GM18526 (cell line): ENCODE data around the gene NR2E1.

Experiments
- POLR2A ChIP-seq: IDR thresholded peaks from 3 replicates; pipeline ENCODE4 v1.6.1; 2011; ENCODE audit not compliant: insufficient read length; ENCODE audit errors: extremely low read depth

Gene NR2E1

GRCh38 chr6:108165714-108166663, at the start of gene NR2E1:
NR2E1 (plus strand) TSS chr6:108166022; CDS start chr6:108166766, 744 bp downstream.
- no peak for TF ChIP-seq POLR2A

GRCh38 chr6:108116546-108117426, 49.0 kb upstream of the NR2E1 start:
- no peak for TF ChIP-seq POLR2A

DNA sequence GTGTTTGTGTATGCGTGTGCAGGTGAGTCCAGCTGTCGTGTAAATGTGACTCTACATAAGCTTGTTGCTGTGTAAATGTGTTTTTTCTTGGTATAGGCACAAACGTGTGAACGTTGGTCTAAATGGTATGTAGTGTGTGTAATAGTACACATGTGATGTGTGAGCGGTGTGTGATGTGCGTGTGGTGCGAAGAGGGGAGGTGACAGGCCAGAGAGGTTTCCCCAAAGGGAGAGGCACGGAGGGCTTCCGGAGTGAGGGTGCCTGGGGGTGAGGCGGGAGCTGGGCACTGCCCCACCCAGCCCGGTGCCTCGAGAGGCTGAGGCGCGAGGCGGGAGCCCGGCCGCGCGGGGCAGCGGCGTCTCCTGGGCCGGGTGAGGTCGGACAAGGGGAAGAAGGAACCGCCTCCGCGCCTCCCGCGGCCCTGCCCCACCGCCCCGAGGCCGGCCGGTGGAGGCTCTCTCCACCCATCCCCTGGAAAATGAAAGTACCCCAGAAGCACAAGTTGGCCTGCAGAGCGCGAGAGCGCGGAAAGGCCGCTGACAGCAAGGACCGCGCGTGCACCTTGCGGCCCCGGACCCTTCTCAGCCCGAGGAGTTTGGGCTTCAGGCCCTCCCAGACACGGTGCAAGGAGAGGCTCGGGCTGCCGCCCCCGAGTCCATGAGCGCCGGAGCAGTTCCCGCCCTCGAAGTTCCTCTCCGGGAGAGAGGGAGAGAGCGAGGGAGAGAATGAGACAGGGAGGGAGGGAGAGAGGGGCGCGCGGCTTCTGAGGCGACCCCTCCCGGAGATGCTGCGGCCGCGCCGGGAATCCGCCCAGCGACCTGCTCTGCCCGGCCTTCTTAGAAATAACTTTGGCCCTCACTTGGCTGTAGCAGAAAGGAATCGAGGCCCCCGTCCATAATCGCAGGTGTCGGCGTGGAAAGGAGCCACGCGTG, 48.1 kb upstream of the NR2E1 start:
- no peak for TF ChIP-seq POLR2A

DNA sequence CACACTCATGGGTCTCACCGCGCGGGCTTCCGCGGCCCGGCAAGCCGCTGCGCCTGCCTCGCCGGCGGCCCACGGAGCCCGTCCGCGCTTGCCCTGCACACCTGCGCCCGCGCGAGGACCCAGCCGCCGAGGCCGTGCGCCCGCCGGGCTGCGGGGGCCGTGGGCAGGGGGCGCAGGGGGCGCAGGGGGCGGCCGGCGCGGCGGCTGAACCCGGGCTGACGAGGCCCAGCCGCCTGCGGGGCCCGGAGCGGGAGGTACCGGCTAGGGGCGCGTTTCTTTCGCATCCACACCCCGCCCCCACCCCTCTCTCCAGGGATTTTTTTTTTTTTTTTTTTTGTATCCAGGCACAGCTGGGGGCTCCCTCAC, 47.5 kb upstream of the NR2E1 start:
- no peak for TF ChIP-seq POLR2A

GRCh38 chr6:108118810-108119768, 46.7 kb upstream of the NR2E1 start:
- no peak for TF ChIP-seq POLR2A

DNA sequence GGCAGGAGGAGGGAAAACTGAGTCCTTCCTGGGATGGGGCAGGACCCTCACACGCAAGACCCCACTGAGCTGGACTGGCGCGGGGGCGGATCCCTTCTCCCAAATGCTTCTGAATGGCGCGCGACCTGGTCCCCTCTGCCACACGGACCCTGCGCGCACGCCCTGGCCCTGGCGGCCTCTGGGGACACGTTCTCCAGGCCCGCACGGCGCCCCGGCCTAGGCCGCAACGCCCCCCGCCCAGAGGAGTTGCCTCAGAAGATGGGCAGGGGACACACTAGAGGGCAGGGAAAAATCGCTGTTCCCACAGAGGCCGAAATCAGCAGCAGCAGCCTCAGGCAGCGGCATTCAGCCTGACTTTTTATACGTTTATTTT, 46.1 kb upstream of the NR2E1 start:
- TF ChIP-seq POLR2A: no peak

DNA sequence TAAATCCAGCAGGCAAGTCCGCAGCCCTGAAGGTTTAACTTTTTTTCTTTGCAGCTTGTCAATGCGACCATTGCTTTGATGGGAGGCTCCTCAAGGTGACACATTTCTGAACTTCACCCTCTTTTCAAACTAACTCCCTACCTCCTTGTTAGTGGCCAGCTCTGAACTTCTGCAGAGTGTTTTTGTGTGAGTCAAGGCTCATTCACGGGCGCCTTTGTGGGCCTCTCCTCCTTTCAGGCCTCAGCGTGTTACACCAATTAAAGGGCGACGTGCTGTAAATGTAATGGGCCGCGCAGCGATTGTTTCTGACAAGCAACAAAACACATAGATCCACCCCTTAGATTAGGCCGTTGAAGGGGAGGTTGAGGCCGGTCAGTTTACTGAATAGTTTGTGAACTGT, 45.5 kb upstream of the NR2E1 start:
- no peak for TF ChIP-seq POLR2A

DNA sequence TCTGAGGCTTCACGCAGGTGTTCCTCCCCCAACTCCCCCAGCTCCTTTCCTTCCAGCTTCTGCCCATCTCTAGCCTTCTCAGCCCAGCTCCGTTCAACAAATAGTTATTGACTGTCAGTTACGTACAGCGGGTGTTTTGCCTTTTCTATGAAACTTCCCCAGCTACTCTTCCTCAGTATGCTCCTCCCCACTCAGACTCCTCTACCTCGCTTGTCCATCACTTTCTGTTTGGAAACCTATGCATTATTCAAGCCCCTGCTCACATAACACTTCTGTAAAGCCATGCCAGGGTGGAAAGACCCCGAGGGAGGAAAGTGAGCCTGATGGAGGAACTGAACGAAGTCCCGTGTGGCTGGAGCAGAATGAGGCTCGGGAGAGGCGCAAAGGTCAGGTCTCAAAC, 44.2 kb upstream of the NR2E1 start:
- TF ChIP-seq POLR2A: no peak

- TF ChIP-seq POLR2A: no peak
Observed at GRCh38 chr6:108123481-108123929, 42.3 kb upstream of the NR2E1 start.

- no peak for TF ChIP-seq POLR2A
Observed at GRCh38 chr6:108123946-108124345, 41.9 kb upstream of the NR2E1 start.

DNA sequence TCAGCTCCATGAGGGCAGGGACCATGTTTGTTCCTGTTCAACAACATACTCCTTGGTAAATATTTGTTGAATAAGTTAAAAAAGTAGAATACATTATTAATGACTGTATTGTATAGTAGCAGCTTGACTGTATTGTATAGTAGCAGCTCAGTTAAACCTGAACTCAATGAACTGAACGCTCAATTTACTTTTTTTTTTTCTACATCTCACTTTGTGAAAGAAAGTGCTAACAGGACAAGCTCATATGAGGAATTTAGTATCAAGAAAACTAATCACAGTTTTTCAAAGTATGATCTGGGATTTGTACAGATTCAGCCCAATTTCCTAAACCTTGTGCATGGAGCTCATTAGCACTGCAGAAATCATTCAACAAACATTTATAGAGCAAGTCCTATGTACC, 38.8 kb upstream of the NR2E1 start:
- TF ChIP-seq POLR2A: no peak

DNA sequence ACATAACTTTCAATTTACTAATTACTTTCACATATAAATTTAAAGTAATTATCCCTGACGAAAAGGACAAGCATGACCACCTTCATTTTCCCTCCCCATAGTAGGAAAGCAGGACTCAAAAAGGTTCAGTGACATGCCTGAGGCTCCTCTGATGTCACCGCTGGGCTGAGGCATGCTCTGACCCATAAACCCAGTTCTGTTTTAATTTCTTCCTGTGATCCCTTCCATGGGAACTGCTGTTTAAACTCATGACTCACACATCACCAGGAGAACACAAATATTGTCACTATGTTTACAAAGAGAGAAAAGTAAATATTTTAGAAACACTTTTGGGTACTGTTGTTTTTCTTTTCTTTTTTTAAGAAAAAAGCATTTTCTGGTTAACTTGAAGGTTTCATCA, 38.0 kb upstream of the NR2E1 start:
- no peak for TF ChIP-seq POLR2A

DNA sequence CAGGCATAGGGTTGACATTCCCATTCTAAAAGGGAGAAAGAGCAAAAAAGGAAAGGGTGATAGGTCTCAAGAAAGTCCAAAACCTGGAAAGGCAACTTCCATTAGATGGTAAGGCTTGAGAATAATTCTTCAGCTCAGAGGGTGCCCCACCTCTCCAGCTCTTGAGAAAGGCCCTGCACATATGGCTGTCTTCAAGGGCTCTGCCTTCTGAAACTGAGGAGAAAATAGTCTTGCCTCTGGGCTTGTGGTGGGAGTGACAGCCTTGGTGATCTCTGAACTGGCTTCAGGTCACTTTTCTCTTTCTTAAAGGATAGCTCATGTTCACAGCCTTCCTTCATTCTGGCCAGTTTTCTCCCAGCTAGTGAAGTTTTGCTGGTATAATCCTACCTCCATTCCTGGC, 35.6 kb upstream of the NR2E1 start:
- TF ChIP-seq POLR2A: no peak

- TF ChIP-seq POLR2A: no peak
Observed at GRCh38 chr6:108132863-108133262, 33.0 kb upstream of the NR2E1 start.
